Activated CD4-positive, alpha-beta T cell treated with anti-CD3 and anti-CD28 coated beads for 4 hours (primary cell): ENCODE data around the gene C7orf57.
A peak's percentile ranks its signal among the peaks of the same experiment; 100 is the strongest.

Experiments used
- DNase-seq, 2 donors: peaks; one replicate each; pipeline ENCODE4 v3.0.0-alpha.2; 2020

The C7orf57 gene

GRCh38 chr7:48087349-48087748, 52.0 kb downstream of the C7orf57 start:
- DNase-seq = no peak

- DNase-seq = no peak
Measured at GRCh38 chr7:48088559-48089045, 53.3 kb downstream of the C7orf57 start.

GRCh38 chr7:48089046-48090003, 54.0 kb downstream of the C7orf57 start, which contains the start of gene UPP1:
Gene UPP1 (plus strand): TSS chr7:48089265. CDS start chr7:48094784, 5,519 bp downstream.
- peak; percentile 84 to 90 for DNase-seq

GRCh38 chr7:48090095-48090805, 54.9 kb downstream of the C7orf57 start:
- DNase-seq = no peak

- DNase-seq = no peak
Measured at GRCh38 chr7:48091506-48092433, 56.4 kb downstream of the C7orf57 start.

- DNase-seq = no peak
Measured at GRCh38 chr7:48094861-48095293, 59.5 kb downstream of the C7orf57 start.

GRCh38 chr7:48096273-48096672, 60.9 kb downstream of the C7orf57 start:
- DNase-seq = peak in 1 of 2 donors; percentile 24

GRCh38 chr7:48097521-48098231, 62.3 kb downstream of the C7orf57 start:
- peak; percentile 22 to 26 for DNase-seq

GRCh38 chr7:48098846-48099245, 63.5 kb downstream of the C7orf57 start:
- DNase-seq = no peak

- DNase-seq = no peak
Measured at GRCh38 chr7:48099781-48100180, 64.4 kb downstream of the C7orf57 start.

GRCh38 chr7:48101352-48101751, 66.0 kb downstream of the C7orf57 start:
- DNase-seq = no peak

GRCh38 chr7:48101968-48102367, 66.6 kb downstream of the C7orf57 start:
- DNase-seq = peak in 1 of 2 donors; percentile 28

GRCh38 chr7:48102530-48102929, 67.2 kb downstream of the C7orf57 start:
- no peak for DNase-seq

GRCh38 chr7:48105045-48105444, 69.7 kb downstream of the C7orf57 start:
- no peak for DNase-seq

- DNase-seq = no peak
Measured at GRCh38 chr7:48106906-48107659, 71.7 kb downstream of the C7orf57 start.

GRCh38 chr7:48107926-48108472, 72.7 kb downstream of the C7orf57 start:
- DNase-seq = no peak

GRCh38 chr7:48108959-48109847, 73.9 kb downstream of the C7orf57 start:
- DNase-seq = no peak

GRCh38 chr7:48109848-48110663, 74.7 kb downstream of the C7orf57 start:
- DNase-seq = peak; percentile 79 to 93

- no peak for DNase-seq
Measured at GRCh38 chr7:48110868-48111267, 75.5 kb downstream of the C7orf57 start.
